Measurements from ENCODE around the gene TEAD1. TPM values are rescaled to one million over a fixed set of nuclear protein-coding genes. Genes with fewer than 3 reads are reported as not detected.

The TEAD1 gene
- total and polyA plus RNA-seq, 2 experiments from 2014 or later, result 45.9 to 105 TPM

GRCh38 chr11:12853325-12853651 lies 179.1 kb downstream of the TEAD1 start:
- Histone ChIP-seq H3K36me3 (no peaks in the 10 kb centered on the region), H3K27me3 (no peaks in the 10 kb centered on the region), H3K4me1 (ENCODE audit: low read depth) (peaks cover 26% of the 10 kb centered on the region), H3K27ac (peak overlapping the region; percentile 71), H3K9me3 (ENCODE audit: low read depth) (no peaks in the 10 kb centered on the region), H3K4me3 (no peak overlapping the region)
- no peak for DNase-seq (ENCODE audit: low read depth in 1 of 2, low spot score in 1 of 2)
- no peak for TF ChIP-seq CTCF (IDR thresholded peaks at IDR 0.05; ENCODE audit: low read depth, low read length)

- Histone ChIP-seq H3K4me1 (ENCODE audit: low read depth) (peaks cover 26% of the 10 kb centered on the region), H3K27ac (peak overlapping the region; percentile 71), H3K36me3 (no peaks in the 10 kb centered on the region), H3K4me3 (no peak overlapping the region), H3K9me3 (ENCODE audit: low read depth) (no peaks in the 10 kb centered on the region), H3K27me3 (no peaks in the 10 kb centered on the region)
- DNase-seq (ENCODE audit: low read depth in 1 of 2, low spot score in 1 of 2), result peak; percentile 45 to 48
- TF ChIP-seq CTCF (IDR thresholded peaks at IDR 0.05; ENCODE audit: low read depth, low read length), result no peak
These were observed 179.6 kb downstream of the TEAD1 start for GRCh38 chr11:12853652-12854296.

GRCh38 chr11:12854297-12854661 lies 180.1 kb downstream of the TEAD1 start:
- Histone ChIP-seq H3K9me3 (ENCODE audit: low read depth) (no peaks in the 10 kb centered on the region), H3K4me3 (no peak overlapping the region), H3K36me3 (no peaks in the 10 kb centered on the region), H3K27me3 (no peaks in the 10 kb centered on the region), H3K27ac (peak overlapping the region; percentile 71), H3K4me1 (ENCODE audit: low read depth) (peaks cover 26% of the 10 kb centered on the region)
- no peak for TF ChIP-seq CTCF (IDR thresholded peaks at IDR 0.05; ENCODE audit: low read depth, low read length)
- no peak for DNase-seq (ENCODE audit: low read depth in 1 of 2, low spot score in 1 of 2)

GRCh38 chr11:12854829-12855228 lies 180.6 kb downstream of the TEAD1 start:
- no peak for TF ChIP-seq CTCF (IDR thresholded peaks at IDR 0.05; ENCODE audit: low read depth, low read length)
- no peak overlapping the region for H3K4me3 ChIP-seq
- DNase-seq (ENCODE audit: low read depth in 1 of 2, low spot score in 1 of 2), result no peak
- no peaks in the 10 kb centered on the region for H3K36me3 ChIP-seq
- no peak overlapping the region for H3K27ac ChIP-seq
- H3K4me1 ChIP-seq (ENCODE audit: low read depth), result peaks cover 26% of the 10 kb centered on the region
- H3K27me3 ChIP-seq, result no peaks in the 10 kb centered on the region
- no peaks in the 10 kb centered on the region for H3K9me3 ChIP-seq (ENCODE audit: low read depth)

GRCh38 chr11:12856338-12856737 lies 182.1 kb downstream of the TEAD1 start:
- Histone ChIP-seq H3K27me3 (no peaks in the 10 kb centered on the region), H3K4me1 (ENCODE audit: low read depth) (peaks cover 26% of the 10 kb centered on the region), H3K4me3 (no peak overlapping the region), H3K27ac (no peak overlapping the region), H3K36me3 (no peaks in the 10 kb centered on the region), H3K9me3 (ENCODE audit: low read depth) (no peaks in the 10 kb centered on the region)
- no peak for TF ChIP-seq CTCF (IDR thresholded peaks at IDR 0.05; ENCODE audit: low read depth, low read length)
- no peak for DNase-seq (ENCODE audit: low read depth in 1 of 2, low spot score in 1 of 2)

Data from cardiac muscle cell (in vitro differentiated cells and primary cell).